ENCODE measurements around the gene DOCK3. TPM values are rescaled to one million over a fixed set of nuclear protein-coding genes. Genes with fewer than 3 reads are reported as not detected.
"Not testable (repeated sequence)": the region's sequence is repeated elsewhere in the genome, so short reads cannot be mapped to it uniquely, and the experiment has no call there.

Gene DOCK3
- total RNA-seq, 3 donors from 2014 or later, result 1.2 to 1.7 (median 1.5) TPM

- Mint-ChIP-seq H3K9me3 (no peaks in the 10 kb centered on the region), H3K27me3 (ENCODE audit: low read depth) (no peaks in the 10 kb centered on the region)
- no peak for ATAC-seq
Measured at GRCh38 chr3:50658416-50658815, 16.3 kb upstream of the DOCK3 start.

GRCh38 chr3:50658831-50659230 lies 15.9 kb upstream of the DOCK3 start:
- H3K9me3 Mint-ChIP-seq, result no peaks in the 10 kb centered on the region
- H3K36me3 Mint-ChIP-seq (ENCODE audit: insufficient read depth), result no peaks in the 10 kb centered on the region
- H3K4me3 Mint-ChIP-seq, result no peak overlapping the region
- no peak for ATAC-seq
- H3K27me3 Mint-ChIP-seq (ENCODE audit: low read depth), result no peaks in the 10 kb centered on the region
- peaks cover 12% of the 10 kb centered on the region for H3K4me1 Mint-ChIP-seq (ENCODE audit: low read depth)
- DNase-seq, result no peak

More at GRCh38 chr3:50658416-50658815, 16.3 kb upstream of the DOCK3 start:
- Mint-ChIP-seq H3K4me3 (no peak overlapping the region), H3K36me3 (ENCODE audit: insufficient read depth) (no peaks in the 10 kb centered on the region), H3K4me1 (ENCODE audit: low read depth) (peaks cover 14% of the 10 kb centered on the region)
- no peak for DNase-seq

- Mint-ChIP-seq H3K27me3 (ENCODE audit: low read depth) (no peaks in the 10 kb centered on the region), H3K4me3 (no peak overlapping the region), H3K9me3 (no peaks in the 10 kb centered on the region), H3K36me3 (ENCODE audit: insufficient read depth) (no peaks in the 10 kb centered on the region), H3K4me1 (ENCODE audit: low read depth) (peaks cover 6% of the 10 kb centered on the region)
- DNase-seq, result no peak
- no peak for ATAC-seq
Measured at GRCh38 chr3:50660386-50660785, 14.3 kb upstream of the DOCK3 start.

- ATAC-seq (no peak), DNase-seq (no peak)
- H3K4me3 Mint-ChIP-seq, result no peak overlapping the region
- no peaks in the 10 kb centered on the region for H3K9me3 Mint-ChIP-seq
- peaks cover 1% of the 10 kb centered on the region for H3K27me3 Mint-ChIP-seq (ENCODE audit: low read depth)
- H3K4me1 Mint-ChIP-seq (ENCODE audit: low read depth), result peaks cover 8% of the 10 kb centered on the region
- H3K36me3 Mint-ChIP-seq (ENCODE audit: insufficient read depth), result no peaks in the 10 kb centered on the region
Measured at GRCh38 chr3:50661321-50661837, 13.3 kb upstream of the DOCK3 start.

GRCh38 chr3:50662408-50662807 lies 12.3 kb upstream of the DOCK3 start:
- ATAC-seq, result no peak
- no peak for DNase-seq

GRCh38 chr3:50665081-50665840 lies 9.5 kb upstream of the DOCK3 start:
- H3K9me3 Mint-ChIP-seq, result no peaks in the 10 kb centered on the region
- no peaks in the 10 kb centered on the region for H3K36me3 Mint-ChIP-seq (ENCODE audit: insufficient read depth)
- no peak for DNase-seq
- H3K27me3 Mint-ChIP-seq (ENCODE audit: low read depth), result peaks cover 5% of the 10 kb centered on the region
- peak; percentile 18 to 49 for ATAC-seq
- no peak overlapping the region for H3K4me3 Mint-ChIP-seq
- H3K4me1 Mint-ChIP-seq (ENCODE audit: low read depth), result peaks cover 11% of the 10 kb centered on the region

More at GRCh38 chr3:50662408-50662807, 12.3 kb upstream of the DOCK3 start:
- peaks cover 5% of the 10 kb centered on the region for H3K27me3 Mint-ChIP-seq (ENCODE audit: low read depth)
- peaks cover 11% of the 10 kb centered on the region for H3K4me1 Mint-ChIP-seq (ENCODE audit: low read depth)
- H3K9me3 Mint-ChIP-seq, result no peaks in the 10 kb centered on the region
- H3K4me3 Mint-ChIP-seq, result no peak overlapping the region
- H3K36me3 Mint-ChIP-seq (ENCODE audit: insufficient read depth), result no peaks in the 10 kb centered on the region

- not testable (repeated sequence) for H3K27me3 Mint-ChIP-seq (ENCODE audit: low read depth); ATAC-seq; H3K36me3 Mint-ChIP-seq (ENCODE audit: insufficient read depth); H3K4me3 Mint-ChIP-seq; H3K9me3 Mint-ChIP-seq; DNase-seq
- peaks cover 11% of the 10 kb centered on the region for H3K4me1 Mint-ChIP-seq (ENCODE audit: low read depth)
Measured at GRCh38 chr3:50665841-50666115, 8.9 kb upstream of the DOCK3 start.

- no peak overlapping the region for H3K4me3 Mint-ChIP-seq
- DNase-seq, result no peak
- H3K27me3 Mint-ChIP-seq (ENCODE audit: low read depth), result peaks cover 8% of the 10 kb centered on the region
- H3K4me1 Mint-ChIP-seq (ENCODE audit: low read depth), result peaks cover 11% of the 10 kb centered on the region
- H3K36me3 Mint-ChIP-seq (ENCODE audit: insufficient read depth), result no peaks in the 10 kb centered on the region
- ATAC-seq, result peak in 1 of 2 donors; percentile 35
- H3K9me3 Mint-ChIP-seq, result no peaks in the 10 kb centered on the region
Measured at GRCh38 chr3:50666837-50667236, 7.9 kb upstream of the DOCK3 start.

- DNase-seq, result no peak
- Mint-ChIP-seq H3K4me3 (no peak overlapping the region), H3K4me1 (ENCODE audit: low read depth) (peaks cover 12% of the 10 kb centered on the region), H3K9me3 (no peaks in the 10 kb centered on the region), H3K36me3 (ENCODE audit: insufficient read depth) (no peaks in the 10 kb centered on the region), H3K27me3 (ENCODE audit: low read depth) (peaks cover 27% of the 10 kb centered on the region)
- ATAC-seq, result no peak
Measured at GRCh38 chr3:50671331-50671730, 3.4 kb upstream of the DOCK3 start.

GRCh38 chr3:50672656-50673055 lies 2.1 kb upstream of the DOCK3 start:
- peaks cover 10% of the 10 kb centered on the region for H3K4me1 Mint-ChIP-seq (ENCODE audit: low read depth)
- H3K9me3 Mint-ChIP-seq, result no peaks in the 10 kb centered on the region
- DNase-seq (no peak), ATAC-seq (no peak)
- peaks cover 24% of the 10 kb centered on the region for H3K27me3 Mint-ChIP-seq (ENCODE audit: low read depth)
- no peak overlapping the region for H3K4me3 Mint-ChIP-seq
- no peaks in the 10 kb centered on the region for H3K36me3 Mint-ChIP-seq (ENCODE audit: insufficient read depth)

GRCh38 chr3:50673931-50674330 lies 796 bp upstream of the DOCK3 start:
- DNase-seq (no peak), ATAC-seq (no peak)
- H3K4me1 Mint-ChIP-seq (ENCODE audit: low read depth), result peaks cover 10% of the 10 kb centered on the region
- H3K36me3 Mint-ChIP-seq (ENCODE audit: insufficient read depth), result no peaks in the 10 kb centered on the region
- no peaks in the 10 kb centered on the region for H3K9me3 Mint-ChIP-seq
- H3K27me3 Mint-ChIP-seq (ENCODE audit: low read depth), result peaks cover 33% of the 10 kb centered on the region
- H3K4me3 Mint-ChIP-seq, result peak overlapping the region; percentile 73

GRCh38 chr3:50675179-50676030 lies 678 bp downstream of the DOCK3 start:
- DNase-seq, result peak; percentile 47
- Mint-ChIP-seq H3K9me3 (no peaks in the 10 kb centered on the region), H3K4me3 (peak overlapping the region; percentile 77), H3K4me1 (ENCODE audit: low read depth) (peaks cover 10% of the 10 kb centered on the region), H3K36me3 (ENCODE audit: insufficient read depth) (no peaks in the 10 kb centered on the region), H3K27me3 (ENCODE audit: low read depth) (peaks cover 35% of the 10 kb centered on the region)
- peak; percentile 71 to 72 for ATAC-seq

GRCh38 chr3:50676031-50676705 lies 1.4 kb downstream of the DOCK3 start:
- H3K4me3 Mint-ChIP-seq, result peak overlapping the region; percentile 77
- H3K36me3 Mint-ChIP-seq (ENCODE audit: insufficient read depth), result no peaks in the 10 kb centered on the region
- no peak for DNase-seq
- ATAC-seq, result no peak
- no peaks in the 10 kb centered on the region for H3K9me3 Mint-ChIP-seq
- H3K4me1 Mint-ChIP-seq (ENCODE audit: low read depth), result peaks cover 10% of the 10 kb centered on the region
- peaks cover 38% of the 10 kb centered on the region for H3K27me3 Mint-ChIP-seq (ENCODE audit: low read depth)

- ATAC-seq (no peak), DNase-seq (no peak)
- no peaks in the 10 kb centered on the region for H3K36me3 Mint-ChIP-seq (ENCODE audit: insufficient read depth)
- H3K9me3 Mint-ChIP-seq, result no peaks in the 10 kb centered on the region
- H3K4me3 Mint-ChIP-seq, result no peak overlapping the region
- peaks cover 6% of the 10 kb centered on the region for H3K27me3 Mint-ChIP-seq (ENCODE audit: low read depth)
- H3K4me1 Mint-ChIP-seq (ENCODE audit: low read depth), result no peaks in the 10 kb centered on the region
Measured at GRCh38 chr3:50687127-50687751, 12.5 kb downstream of the DOCK3 start.

Data from activated T-cell treated with anti-CD3 and anti-CD28 coated beads, Interleukin-2, amount 50 U/mL, for 4 hours (primary cell).